Renal cortex interstitium (tissue), 11 donors: Measurements from ENCODE around the gene SRSF10. TPM values are rescaled to one million over a fixed set of nuclear protein-coding genes. Genes with fewer than 3 reads are reported as not detected.
"Not testable (repeated sequence)": the region's sequence is repeated elsewhere in the genome, so short reads cannot be mapped to it uniquely, and the experiment has no call there.

Source experiments
- DNase-seq, 11 donors: peaks; one replicate each; pipeline ENCODE4 v3.0.0-alpha.2; 2013; ENCODE audit warnings: low read depth in 9 of 11, low spot score in 4 of 11; ENCODE audit errors: extremely low read depth in 1 of 11
- polyA plus RNA-seq, 3 donors: library from polyadenylated mRNA; unstranded; fragments of 120-200 nt; gene quantifications; one replicate each; pipeline ENCODE4 v1.2.1, GENCODE V29; 2013; ENCODE audit not compliant: insufficient read length in 3 of 3

SRSF10 gene
- polyA plus RNA-seq, 3 donors: 197 to 242 (median 223) TPM

- DNase-seq: no peak
These were observed 27.0 kb upstream of the SRSF10 start for GRCh38 chr1:24007079-24007478.

- DNase-seq: no peak
These were observed 25.0 kb upstream of the SRSF10 start for GRCh38 chr1:24005163-24005562.

GRCh38 chr1:24004132-24004531 is 24.0 kb upstream of the SRSF10 start:
- no peak for DNase-seq

- no peak for DNase-seq
These were observed 23.3 kb upstream of the SRSF10 start for GRCh38 chr1:24003331-24003972.

- DNase-seq: no peak
These were observed 22.6 kb upstream of the SRSF10 start for GRCh38 chr1:24002695-24003094.

- no peak for DNase-seq
These were observed 19.1 kb upstream of the SRSF10 start for GRCh38 chr1:23999156-23999671.

- DNase-seq: no peak
These were observed 17.7 kb upstream of the SRSF10 start for GRCh38 chr1:23997812-23998211.

- DNase-seq: no peak
These were observed 16.6 kb upstream of the SRSF10 start for GRCh38 chr1:23996700-23997229.

GRCh38 chr1:23995431-23995837 is 15.3 kb upstream of the SRSF10 start:
- no peak for DNase-seq

GRCh38 chr1:23992011-23992410 is 11.9 kb upstream of the SRSF10 start:
- DNase-seq: not testable (repeated sequence)

- DNase-seq: no peak
These were observed 9.1 kb upstream of the SRSF10 start for GRCh38 chr1:23989263-23989662.

GRCh38 chr1:23987038-23987437 is 6.9 kb upstream of the SRSF10 start:
- DNase-seq: not testable (repeated sequence)

- peak in 5 of 11 donors; percentile 57 to 79 (median 61) for DNase-seq
These were observed 4.5 kb upstream of the SRSF10 start for GRCh38 chr1:23984417-23985186.

- no peak for DNase-seq
These were observed 572 bp upstream of the SRSF10 start for GRCh38 chr1:23980728-23981070.

- no peak for DNase-seq
These were observed 693 bp downstream of the SRSF10 start for GRCh38 chr1:23979387-23979880.

- DNase-seq: no peak
These were observed 1.3 kb downstream of the SRSF10 start for GRCh38 chr1:23978805-23979204.

- DNase-seq: no peak
These were observed 2.3 kb downstream of the SRSF10 start for GRCh38 chr1:23977854-23978191.

- no peak for DNase-seq
These were observed 2.8 kb downstream of the SRSF10 start for GRCh38 chr1:23977187-23977853.

GRCh38 chr1:23967871-23968270 is 12.3 kb downstream of the SRSF10 start:
- no peak for DNase-seq
